Heart right ventricle (tissue), 16 donors: Measurements from ENCODE around the gene ALKBH2. TPM values are rescaled to one million over a fixed set of nuclear protein-coding genes. Genes with fewer than 3 reads are reported as not detected.

ENCODE experiments used
- ATAC-seq, 8 donors: fragments of 200-7000 bp; cut with Tn5 transposase; one replicate each; pipeline ENCODE4 v1.9.1; 2020; ENCODE audit warnings: mild to moderate bottlenecking in 8 of 8, moderate library complexity in 8 of 8, moderate number of reproducible peaks in 1 of 8
- DNase-seq, 2 donors: peaks; one replicate each; pipeline ENCODE4 v3.0.0-alpha.2; 2020
- H3K27ac ChIP-seq, 10 donors: fragments of 200-600 bp; sonication (generic) in 2 of 10; one replicate each; pipeline versions ENCODE4 v1.5.0 to v1.8.0; 2020 to 2022; ENCODE audit warnings: mild to moderate bottlenecking in 3 of 10
- H3K27me3 ChIP-seq, 7 donors: fragments of 200-600 bp; one replicate each; pipeline ENCODE4 v1.8.0; 2021 to 2022; ENCODE audit warnings: mild to moderate bottlenecking in 2 of 7
- H3K36me3 ChIP-seq, 9 donors: fragments of 200-600 bp; sonication (generic) in 1 of 9; one replicate each; pipeline versions ENCODE4 v1.5.0 to v1.8.0; 2020 to 2022; ENCODE audit warnings: mild to moderate bottlenecking in 2 of 9
- H3K4me1 ChIP-seq, 9 donors: fragments of 200-600 bp; sonication (generic) in 1 of 9; one replicate each; pipeline versions ENCODE4 v1.5.0 to v1.8.0; 2020 to 2022; ENCODE audit warnings: mild to moderate bottlenecking in 4 of 9
- H3K4me3 ChIP-seq, 10 donors: fragments of 200-600 bp; sonication (generic) in 2 of 10; one replicate each; pipeline versions ENCODE4 v1.5.0 to v1.8.0; 2020 to 2022; ENCODE audit warnings: mild to moderate bottlenecking in 7 of 10, moderate library complexity in 2 of 10
- H3K9me3 ChIP-seq, 11 donors: fragments of 200-600 bp in 10 of 11; sonication (generic) in 2 of 11; one replicate each; pipeline versions ENCODE4 v1.5.0 to v1.8.0; 2013 to 2022; ENCODE audit warnings: mild to moderate bottlenecking in 2 of 11, control low read depth in 1 of 11, moderate library complexity in 1 of 11
- CTCF ChIP-seq, 9 donors: fragments of 200-600 bp; sonication (generic) in 2 of 9; IDR thresholded peaks; one replicate each; pipeline versions ENCODE4 v1.5.0 to v1.8.0; 2021 to 2022; ENCODE audit warnings: antibody characterized with exemption in 9 of 9, mild to moderate bottlenecking in 5 of 9, moderate library complexity in 1 of 9
- WGBS, 2 donors: extraction: QIAGEN DNeasy Blood & Tissue Kit; methylation state at CpG; one replicate each; pipeline ENCODE4 v1.1.7; 2013; ENCODE audit warnings: inconsistent platforms in 1 of 2; 5-methylcytosine and 5-hydroxymethylcytosine counted together
- intact Hi-C, 10 donors: fragments of 100-400 bp; cut with DNase I; formaldehyde crosslinking; loops; one replicate each; pipeline versions ENCODE4 v1.11.1 to v1.14.2; 2022
- polyA plus RNA-seq, 2 donors: library from polyadenylated mRNA; stranded (reverse); fragments of 200-250 nt; gene quantifications; one replicate each; pipeline ENCODE4 v1.2.3, GENCODE V29; 2013
- total RNA-seq, 10 donors: library from RNA; stranded (reverse); fragmentation: NEBNext Ultra II Directional in 3 of 10; extraction: Animal tissue kit (Norgen Biotek cat#: 25700) in 3 of 10; gene quantifications; one replicate each; pipeline versions ENCODE4 v1.2.1 to v1.2.4, GENCODE V29; 2021 to 2023
- donor health status: Arrhythmogenic right ventricular cardiomyopathy.
- donor health status: ischemic (EF 13 %, LVEDD 7.1; RV severe dilation, severe dysfunction).
- donor health status: healthy with polysubstance abuse.
- donor health status: DM: no; HTN: yes; CAD: no.
- donor health status: DM: no; HTN: no; CAD: no.
- donor health status: ischemic (EF 25% LVEDD 6.9; RV normal size, moderate dysfunction).
- donor health status: ischemic (EF 25% LVEDD 5.7; RV mildly dilated, moderate dysfunction).
- donor health status: healthy.
- donor health status: DM: yes; HTN: yes; CAD: no.
- donor health status: Ischemic cardiomyopathy.
- donor health status: ischemic (EF 35%, LVEDD 5.7; RV mildly dilated, moderate dysfunction).
- donor health status: nonischemic (EF 11% LVEDD 7.7; RV severe dilation, severe dysfunction).
- donor health status: DM: yes; HTN: yes; CAD: no.
- donor health status: PGD.
- donor health status: ischemic (EF 29% LVEDD 5.4; RV normal size, mild dysfunction).
- donor health status: nonischemic (EF 23%, LVEDD 6.1; RV moderate dilation, normal function).

The ALKBH2 gene
- total and polyA plus RNA-seq, 12 donors: 5.4 to 20.6 (median 7.5) TPM

DNA sequence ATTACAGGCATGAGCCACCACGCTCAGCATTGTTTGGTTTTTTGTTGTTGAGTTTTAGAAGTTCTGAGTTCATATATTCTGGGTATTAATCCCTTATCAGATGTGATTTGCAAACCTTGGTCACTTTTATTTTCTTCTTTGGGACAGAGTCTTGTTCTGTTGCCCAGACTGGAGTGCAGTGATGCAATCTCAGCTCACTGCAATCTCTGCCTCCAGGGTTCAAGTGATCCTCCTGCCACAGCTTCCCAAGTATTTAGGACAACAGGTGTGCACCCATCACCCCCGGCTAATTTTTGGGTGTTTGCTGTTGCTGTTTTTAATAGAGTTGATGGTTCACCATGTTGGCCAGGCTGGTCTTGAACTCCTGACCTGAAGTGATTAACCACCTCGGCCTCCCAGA, 29.1 kb downstream of the ALKBH2 start:
- no peak for ATAC-seq
- Histone ChIP-seq H3K9me3 (peaks cover 0 to 8% (median 0%) of the 10 kb centered on the region in 11 donors), H3K27ac (no peak overlapping the region), H3K27me3 (no peaks in the 10 kb centered on the region), H3K4me3 (no peak overlapping the region), H3K4me1 (no peaks in the 10 kb centered on the region), H3K36me3 (peaks cover 0 to 90% (median 33%) of the 10 kb centered on the region in 9 donors)
- no peak for TF ChIP-seq CTCF (IDR thresholded peaks at IDR 0.05)
- intact Hi-C loops: no loop called here
- DNase-seq: no peak
- 94 to 95% methylated on average over 3 of the region's 3 CpGs for WGBS, 2 donors

DNA sequence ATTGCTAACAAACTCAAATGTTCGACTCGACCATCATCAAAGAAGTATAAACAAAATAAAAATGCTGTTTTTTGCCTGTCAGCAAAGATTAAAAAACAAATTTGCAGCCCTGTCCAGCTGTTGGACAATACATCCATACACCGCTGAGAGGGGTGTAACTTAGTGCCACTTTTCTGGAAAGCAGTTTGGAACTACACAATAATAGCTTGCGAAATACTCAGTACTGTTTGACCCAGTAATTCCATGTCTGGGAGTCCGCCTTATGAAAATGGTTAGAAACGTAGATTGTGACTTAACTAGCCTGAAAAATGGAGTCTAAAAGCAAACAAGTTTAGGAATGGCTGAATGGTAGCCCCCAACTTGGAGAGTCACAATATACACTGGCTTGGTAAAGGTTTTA, 34.5 kb downstream of the ALKBH2 start:
- H3K36me3 ChIP-seq: peaks cover 0 to 72% (median 35%) of the 10 kb centered on the region in 9 donors
- H3K4me1 ChIP-seq: peaks cover 0 to 10% (median 8%) of the 10 kb centered on the region in 9 donors
- 94 to 96% methylated on average over 6 of the region's 6 CpGs for WGBS, 2 donors
- no peak overlapping the region for H3K27ac ChIP-seq
- no peak for ATAC-seq
- TF ChIP-seq CTCF (IDR thresholded peaks at IDR 0.05): no peak
- DNase-seq: no peak
- no peak overlapping the region for H3K4me3 ChIP-seq
- H3K27me3 ChIP-seq: no peaks in the 10 kb centered on the region
- H3K9me3 ChIP-seq: peaks cover 0 to 7% (median 0%) of the 10 kb centered on the region in 11 donors
- intact Hi-C loops: no loop called here

DNA sequence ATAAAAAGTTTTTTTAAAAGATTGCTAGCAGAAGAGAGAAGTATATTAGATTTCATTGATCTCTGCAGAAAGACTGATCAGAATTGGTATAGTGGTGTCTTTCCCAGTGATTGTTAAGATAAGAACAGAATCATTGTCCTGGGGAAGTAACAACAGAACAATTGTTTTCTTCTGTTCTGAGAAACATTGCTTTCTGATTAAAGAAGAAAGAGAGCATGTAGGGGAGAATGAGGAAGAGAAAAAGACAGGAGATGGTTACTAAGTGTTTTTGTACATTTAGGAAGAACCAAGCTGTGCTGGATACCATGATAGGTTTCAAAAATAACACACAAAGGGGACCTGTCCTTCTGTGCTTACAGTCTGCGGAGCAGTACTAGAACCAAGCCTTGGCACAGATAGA, 35.9 kb downstream of the ALKBH2 start:
- no peak overlapping the region for H3K27ac ChIP-seq
- peaks cover 2 to 17% (median 15%) of the 10 kb centered on the region in 9 donors for H3K4me1 ChIP-seq
- WGBS, 2 donors: 100% methylated on average over 1 of the region's 1 CpG
- H3K27me3 ChIP-seq: no peaks in the 10 kb centered on the region
- DNase-seq: no peak
- no peak overlapping the region for H3K4me3 ChIP-seq
- H3K36me3 ChIP-seq: peaks cover 0 to 59% (median 28%) of the 10 kb centered on the region in 9 donors
- intact Hi-C loops: no loop called here
- H3K9me3 ChIP-seq: no peaks in the 10 kb centered on the region
- ATAC-seq: no peak
- no peak for TF ChIP-seq CTCF (IDR thresholded peaks at IDR 0.05)

- no peak for DNase-seq
- Histone ChIP-seq H3K4me3 (no peak overlapping the region), H3K27me3 (no peaks in the 10 kb centered on the region), H3K9me3 (no peaks in the 10 kb centered on the region), H3K27ac (no peak overlapping the region), H3K4me1 (peaks cover 2 to 20% (median 15%) of the 10 kb centered on the region in 9 donors), H3K36me3 (peaks cover 0 to 57% (median 28%) of the 10 kb centered on the region in 9 donors)
- no peak for ATAC-seq
- TF ChIP-seq CTCF (IDR thresholded peaks at IDR 0.05): no peak
- intact Hi-C loops: no loop called here
- WGBS, 2 donors: 87 to 95% methylated on average over 3 of the region's 3 CpGs
Measured at GRCh38 chr12:109056891-109057290, 36.4 kb downstream of the ALKBH2 start.
